HEK293 (cell line): ENCODE measurements around the gene ZNF524.

Experiments
- CTCF ChIP-seq: fragments of 450-650 bp; formaldehyde crosslinking; IDR thresholded peaks from 2 replicates; pipeline ENCODE4 v1.5.1; 2016; ENCODE audit warnings: missing biosample characterization, missing genetic modification characterization
- ZBTB21 ChIP-seq: fragments of 450-650 bp; formaldehyde crosslinking; IDR thresholded peaks from 2 replicates; pipeline ENCODE4 v1.5.1; 2017; ENCODE audit warnings: missing biosample characterization, missing genetic modification characterization
- ZNF239 ChIP-seq: fragments of 450-650 bp; formaldehyde crosslinking; IDR thresholded peaks from 2 replicates; pipeline ENCODE4 v1.5.1; 2016; ENCODE audit warnings: missing biosample characterization, missing genetic modification characterization
- ZNF37A ChIP-seq: fragments of 450-650 bp; IDR thresholded peaks from 2 replicates; pipeline ENCODE4 v1.5.1; 2018; ENCODE audit warnings: missing biosample characterization, missing genetic modification characterization
- ZNF677 ChIP-seq: fragments of 450-650 bp; IDR thresholded peaks from 2 replicates; pipeline ENCODE4 v1.5.0; 2018; ENCODE audit warnings: missing biosample characterization, mild to moderate bottlenecking, missing genetic modification characterization, moderate library complexity
- TF ChIP-seq, protein P1 (sequence below): fragments of 450-650 bp; IDR thresholded peaks from 2 replicates; pipeline ENCODE4 v1.5.1; 2018; ENCODE audit warnings: missing biosample characterization, mild to moderate bottlenecking, missing genetic modification characterization
- TF ChIP-seq, protein P2 (sequence below): fragments of 450-650 bp; formaldehyde crosslinking; IDR thresholded peaks from 2 replicates; pipeline ENCODE4 v1.5.1; 2016; ENCODE audit warnings: missing biosample characterization, missing genetic modification characterization

GRCh38 chr19:55552620-55553019, 47.5 kb upstream of the ZNF524 start:
- no peak for TF ChIP-seq ZNF37A (tag by site-specific recombination)
- TF ChIP-seq ZNF239 = no peak
- TF ChIP-seq, protein P1, sequence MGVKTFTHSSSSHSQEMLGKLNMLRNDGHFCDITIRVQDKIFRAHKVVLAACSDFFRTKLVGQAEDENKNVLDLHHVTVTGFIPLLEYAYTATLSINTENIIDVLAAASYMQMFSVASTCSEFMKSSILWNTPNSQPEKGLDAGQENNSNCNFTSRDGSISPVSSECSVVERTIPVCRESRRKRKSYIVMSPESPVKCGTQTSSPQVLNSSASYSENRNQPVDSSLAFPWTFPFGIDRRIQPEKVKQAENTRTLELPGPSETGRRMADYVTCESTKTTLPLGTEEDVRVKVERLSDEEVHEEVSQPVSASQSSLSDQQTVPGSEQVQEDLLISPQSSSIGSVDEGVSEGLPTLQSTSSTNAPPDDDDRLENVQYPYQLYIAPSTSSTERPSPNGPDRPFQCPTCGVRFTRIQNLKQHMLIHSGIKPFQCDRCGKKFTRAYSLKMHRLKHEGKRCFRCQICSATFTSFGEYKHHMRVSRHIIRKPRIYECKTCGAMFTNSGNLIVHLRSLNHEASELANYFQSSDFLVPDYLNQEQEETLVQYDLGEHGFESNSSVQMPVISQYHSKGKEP (tag by site-specific recombination) = no peak
- no peak for TF ChIP-seq ZNF677
- no peak for TF ChIP-seq CTCF (tag by site-specific recombination)
- TF ChIP-seq ZBTB21 (tag by site-specific recombination) = no peak
- TF ChIP-seq, protein P2, sequence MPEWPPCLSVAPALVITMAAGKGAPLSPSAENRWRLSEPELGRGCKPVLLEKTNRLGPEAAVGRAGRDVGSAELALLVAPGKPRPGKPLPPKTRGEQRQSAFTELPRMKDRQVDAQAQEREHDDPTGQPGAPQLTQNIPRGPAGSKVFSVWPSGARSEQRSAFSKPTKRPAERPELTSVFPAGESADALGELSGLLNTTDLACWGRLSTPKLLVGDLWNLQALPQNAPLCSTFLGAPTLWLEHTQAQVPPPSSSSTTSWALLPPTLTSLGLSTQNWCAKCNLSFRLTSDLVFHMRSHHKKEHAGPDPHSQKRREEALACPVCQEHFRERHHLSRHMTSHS = no peak
